Effector CD8-positive, alpha-beta T cell (primary cell): Measurements from ENCODE around the gene CROCC2.

Source experiments
- DNase-seq: peaks from one replicate; lab custom pipeline; 2025; lab: John Stamatoyannopoulos, UW
- total RNA-seq, 4 experiments: gene quantifications; one replicate each; lab custom pipeline; 2026; lab: John Stamatoyannopoulos, UW

CROCC2 gene
- 0 to 0.09 (median 0) reads per million in 4 experiments for total RNA-seq

GRCh38 chr2:240906141-240906910 lies at the start of gene CROCC2:
CROCC2 (plus strand) TSS chr2:240906336; CDS start chr2:240906514, 178 bp downstream.
- no peak for DNase-seq

- DNase-seq, result no peak
Measured at GRCh38 chr2:240857039-240858008, 48.8 kb upstream of the CROCC2 start.

- no peak for DNase-seq
Measured at GRCh38 chr2:240858321-240858720, 47.8 kb upstream of the CROCC2 start.

- DNase-seq, result no peak
Measured at GRCh38 chr2:240858871-240859270, 47.3 kb upstream of the CROCC2 start.

- DNase-seq, result no peak
Measured at GRCh38 chr2:240861547-240861946, 44.6 kb upstream of the CROCC2 start.

GRCh38 chr2:240864475-240864874 lies 41.7 kb upstream of the CROCC2 start:
- DNase-seq, result no peak

GRCh38 chr2:240865391-240865790 lies 40.7 kb upstream of the CROCC2 start:
- no peak for DNase-seq

- no peak for DNase-seq
Measured at GRCh38 chr2:240868286-240869108, 37.6 kb upstream of the CROCC2 start, which contains the start of gene AGXT. AGXT (plus strand) TSS chr2:240868824; CDS start chr2:240868866, 42 bp downstream.

GRCh38 chr2:240869109-240869955 lies 36.8 kb upstream of the CROCC2 start:
- no peak for DNase-seq

GRCh38 chr2:240869956-240870875 lies 35.9 kb upstream of the CROCC2 start:
- DNase-seq, result no peak

GRCh38 chr2:240871071-240871958 lies 34.8 kb upstream of the CROCC2 start:
- no peak for DNase-seq

GRCh38 chr2:240872317-240873097 lies 33.6 kb upstream of the CROCC2 start:
- no peak for DNase-seq

- DNase-seq, result no peak
Measured at GRCh38 chr2:240873098-240873788, 32.9 kb upstream of the CROCC2 start.

GRCh38 chr2:240873805-240874714 lies 32.1 kb upstream of the CROCC2 start:
- DNase-seq, result no peak

- no peak for DNase-seq
Measured at GRCh38 chr2:240874715-240875227, 31.4 kb upstream of the CROCC2 start.
